ENCODE measurements around the gene INO80.
"Not testable (repeated sequence)": the region's sequence is repeated elsewhere in the genome, so short reads cannot be mapped to it uniquely, and the experiment has no call there.

Gene INO80

DNA sequence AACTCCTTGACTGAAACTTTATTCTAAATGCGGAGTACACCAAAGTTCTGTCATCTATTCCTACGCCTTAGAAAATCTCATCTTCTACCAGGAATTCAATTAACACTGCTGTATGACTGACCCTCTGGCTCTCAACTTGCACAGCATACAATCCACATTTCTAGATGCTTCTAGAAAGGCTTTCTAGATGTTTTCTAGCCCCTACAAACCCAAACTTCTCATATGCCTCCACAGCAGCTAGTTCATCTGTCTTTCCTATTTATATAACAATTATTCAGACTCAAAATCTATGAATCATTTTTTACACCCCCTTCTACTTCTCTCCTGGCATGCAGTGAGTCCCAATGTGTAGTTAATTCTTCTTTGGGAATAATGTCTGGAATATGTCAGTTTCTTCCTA, 13.2 kb downstream of the INO80 start:
- DNase-seq (ENCODE audit: extremely low read depth, low read depth): no peak
- no peak overlapping the region for H3K4me3 ChIP-seq (replicated peaks; ENCODE audit: low read depth, low read length)
- TF ChIP-seq, protein P1, sequence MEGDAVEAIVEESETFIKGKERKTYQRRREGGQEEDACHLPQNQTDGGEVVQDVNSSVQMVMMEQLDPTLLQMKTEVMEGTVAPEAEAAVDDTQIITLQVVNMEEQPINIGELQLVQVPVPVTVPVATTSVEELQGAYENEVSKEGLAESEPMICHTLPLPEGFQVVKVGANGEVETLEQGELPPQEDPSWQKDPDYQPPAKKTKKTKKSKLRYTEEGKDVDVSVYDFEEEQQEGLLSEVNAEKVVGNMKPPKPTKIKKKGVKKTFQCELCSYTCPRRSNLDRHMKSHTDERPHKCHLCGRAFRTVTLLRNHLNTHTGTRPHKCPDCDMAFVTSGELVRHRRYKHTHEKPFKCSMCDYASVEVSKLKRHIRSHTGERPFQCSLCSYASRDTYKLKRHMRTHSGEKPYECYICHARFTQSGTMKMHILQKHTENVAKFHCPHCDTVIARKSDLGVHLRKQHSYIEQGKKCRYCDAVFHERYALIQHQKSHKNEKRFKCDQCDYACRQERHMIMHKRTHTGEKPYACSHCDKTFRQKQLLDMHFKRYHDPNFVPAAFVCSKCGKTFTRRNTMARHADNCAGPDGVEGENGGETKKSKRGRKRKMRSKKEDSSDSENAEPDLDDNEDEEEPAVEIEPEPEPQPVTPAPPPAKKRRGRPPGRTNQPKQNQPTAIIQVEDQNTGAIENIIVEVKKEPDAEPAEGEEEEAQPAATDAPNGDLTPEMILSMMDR (IDR thresholded peaks at IDR 0.05; ENCODE audit: low read depth, low read length, missing control alignments): no peak

DNA sequence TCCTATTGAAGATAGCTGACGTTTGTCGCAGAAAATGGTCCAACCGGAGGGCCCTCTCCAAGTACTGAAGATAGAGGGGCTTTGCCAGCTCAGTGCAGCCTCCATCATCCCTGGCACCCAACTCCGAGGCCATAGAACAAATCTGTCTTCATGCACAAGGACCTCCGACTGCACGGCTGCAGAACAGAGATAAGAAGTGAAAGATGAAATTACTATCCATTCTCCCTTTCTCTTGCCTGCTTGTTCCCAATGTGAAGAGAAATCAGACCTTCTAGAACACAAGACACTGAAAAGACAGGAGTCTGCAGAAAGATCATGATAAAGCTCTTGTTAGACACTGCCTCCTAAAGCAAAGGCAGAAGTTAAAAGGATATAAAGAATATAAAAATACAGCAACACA, 19.9 kb downstream of the INO80 start:
- no peak overlapping the region for H3K4me3 ChIP-seq (replicated peaks; ENCODE audit: low read depth, low read length)
- TF ChIP-seq, protein P1 (IDR thresholded peaks at IDR 0.05; ENCODE audit: low read depth, low read length, missing control alignments): no peak
- DNase-seq (ENCODE audit: extremely low read depth, low read depth): no peak

DNA sequence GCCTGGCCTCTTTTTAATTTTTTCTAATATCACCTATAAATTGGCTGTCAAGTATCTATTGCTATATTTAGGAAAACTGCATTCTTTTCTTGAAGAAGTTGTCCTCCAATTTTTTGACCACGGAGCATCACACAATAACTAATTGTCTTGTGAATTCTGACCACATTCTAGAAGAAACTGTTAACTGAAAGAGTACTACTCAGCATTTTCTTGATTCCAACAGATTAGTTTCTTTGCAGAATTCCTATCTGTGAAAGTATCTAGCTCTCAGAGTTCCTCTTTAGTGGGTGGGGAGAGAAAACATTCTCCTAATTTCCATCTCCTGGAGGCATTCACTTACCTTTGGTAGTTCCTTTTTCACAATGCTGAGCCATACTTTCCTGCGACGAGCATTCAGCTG, 31.1 kb downstream of the INO80 start:
- DNase-seq (ENCODE audit: extremely low read depth, low read depth): no peak
- no peak overlapping the region for H3K4me3 ChIP-seq (replicated peaks; ENCODE audit: low read depth, low read length)
- TF ChIP-seq, protein P1 (IDR thresholded peaks at IDR 0.05; ENCODE audit: low read depth, low read length, missing control alignments): no peak

DNA sequence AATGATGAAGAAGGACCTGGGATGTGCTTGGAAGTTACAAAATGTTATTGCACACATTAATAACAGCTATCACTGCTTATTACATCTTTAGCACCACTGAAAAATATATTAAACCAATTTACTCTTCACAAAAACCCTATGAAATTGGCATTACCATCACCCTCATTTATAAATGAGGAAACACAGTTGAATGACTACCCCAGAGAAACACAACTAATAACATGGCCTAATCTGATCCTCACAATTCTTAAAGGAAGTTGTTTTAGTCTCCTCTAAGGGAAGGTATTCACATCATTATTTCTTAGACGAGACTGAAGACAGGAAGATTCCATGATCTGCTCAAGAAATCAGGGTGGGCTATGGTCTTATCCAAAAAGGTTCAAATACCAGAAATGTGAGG, 35.9 kb downstream of the INO80 start:
- TF ChIP-seq, protein P1 (IDR thresholded peaks at IDR 0.05; ENCODE audit: low read depth, low read length, missing control alignments): no peak
- no peak overlapping the region for H3K4me3 ChIP-seq (replicated peaks; ENCODE audit: low read depth, low read length)

DNA sequence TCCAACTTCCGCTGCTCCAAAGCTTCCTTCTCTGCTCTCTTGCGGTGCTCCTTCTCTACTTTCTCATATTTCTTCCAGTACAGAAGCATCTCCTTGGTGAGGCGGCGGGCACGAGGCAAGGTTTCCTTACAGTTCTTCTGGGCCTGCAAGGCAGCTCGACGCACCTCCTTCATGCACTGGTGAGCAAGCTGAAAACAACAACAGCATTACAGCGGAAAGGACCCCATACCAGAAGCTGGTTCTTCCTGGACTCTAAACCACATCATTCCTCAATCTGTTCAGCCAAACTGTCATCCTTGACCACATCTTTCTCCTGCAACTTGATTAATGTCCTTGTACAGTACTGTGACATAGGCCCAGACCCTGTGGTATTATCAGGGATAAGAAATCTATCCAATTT, 36.4 kb downstream of the INO80 start:
- H3K4me3 ChIP-seq (replicated peaks; ENCODE audit: low read depth, low read length): no peak overlapping the region
- TF ChIP-seq, protein P1 (IDR thresholded peaks at IDR 0.05; ENCODE audit: low read depth, low read length, missing control alignments): no peak
- DNase-seq (ENCODE audit: extremely low read depth, low read depth): no peak

More for the DNA sequence above, 35.9 kb downstream of the INO80 start:
- DNase-seq (ENCODE audit: extremely low read depth, low read depth): no peak

DNA sequence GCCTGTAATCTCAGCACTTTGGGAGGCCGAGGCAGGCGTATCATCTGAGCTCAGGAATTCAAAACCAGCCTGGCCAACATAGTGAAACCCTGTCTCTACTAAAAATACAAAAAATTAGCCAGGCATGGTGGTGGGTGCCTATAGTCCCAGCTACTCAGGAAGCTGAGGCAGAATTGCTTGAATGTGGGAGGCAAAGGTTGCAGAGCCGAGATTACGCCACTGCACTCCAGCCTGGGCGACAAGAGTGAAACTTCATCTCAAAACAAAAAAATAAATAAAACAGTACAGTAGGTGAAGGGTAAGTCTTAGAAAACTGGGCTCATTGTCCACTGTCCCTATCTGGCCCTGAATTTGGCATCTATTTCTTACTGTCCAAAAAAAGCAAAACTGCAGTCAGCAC, 37.2 kb downstream of the INO80 start:
- DNase-seq (ENCODE audit: extremely low read depth, low read depth); H3K4me3 ChIP-seq (replicated peaks; ENCODE audit: low read depth, low read length): not testable (repeated sequence)

DNA sequence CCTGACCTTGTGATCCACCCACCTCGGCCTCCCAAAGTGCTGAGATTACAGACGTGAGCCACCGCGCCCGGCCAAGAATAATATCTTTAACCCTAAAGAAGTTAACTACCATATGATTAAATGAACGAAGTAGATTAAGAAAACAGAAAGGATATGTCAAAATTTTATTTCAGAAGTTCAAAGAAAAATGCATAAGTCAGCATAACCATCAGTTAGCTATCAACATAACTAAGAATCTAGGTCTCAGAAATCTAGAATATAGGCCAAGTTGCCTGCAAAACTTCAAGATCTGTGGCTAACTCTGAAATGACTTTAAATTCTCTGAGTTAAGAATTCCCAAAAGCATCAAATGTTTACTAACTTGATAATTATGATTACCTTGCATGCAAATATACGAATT, 38.0 kb downstream of the INO80 start:
- TF ChIP-seq, protein P1 (IDR thresholded peaks at IDR 0.05; ENCODE audit: low read depth, low read length, missing control alignments): no peak
- no peak overlapping the region for H3K4me3 ChIP-seq (replicated peaks; ENCODE audit: low read depth, low read length)
- no peak for DNase-seq (ENCODE audit: extremely low read depth, low read depth)

Data from HFF-Myc (cell line).